Fibroblast of lung (primary cell): ENCODE data around the gene NTNG1.

ENCODE experiments used
- CTCF ChIP-seq, 2 donors: IDR thresholded peaks in 1 of 2; conservative IDR thresholded peaks in 1 of 2; 1 replicate in 1 of 2; 2 replicates in 1 of 2; pipeline ENCODE4 v1.5.1; 2011 to 2012; ENCODE audit warnings: low read length in 2 of 2, control low read depth in 1 of 2, inconsistent platforms in 1 of 2, low read depth in 1 of 2, mild to moderate bottlenecking in 1 of 2
- EZH2 ChIP-seq: IDR thresholded peaks from 2 replicates; pipeline ENCODE4 v1.5.1; 2012; ENCODE audit warnings: low read length, control low read depth, mild to moderate bottlenecking; ENCODE audit errors: missing control alignments

GRCh38 chr1:107344836-107345235 is 204.0 kb downstream of the NTNG1 start:
- TF ChIP-seq CTCF (conservative IDR thresholded peaks at IDR 0.05 in 1 of 2, IDR thresholded peaks at IDR 0.05 in 1 of 2; ENCODE audit: low read depth in 1 of 2, low read length in 2 of 2), result no peak
- no peak for TF ChIP-seq EZH2
